ENCODE measurements around the gene SLC13A2.

DNA sequence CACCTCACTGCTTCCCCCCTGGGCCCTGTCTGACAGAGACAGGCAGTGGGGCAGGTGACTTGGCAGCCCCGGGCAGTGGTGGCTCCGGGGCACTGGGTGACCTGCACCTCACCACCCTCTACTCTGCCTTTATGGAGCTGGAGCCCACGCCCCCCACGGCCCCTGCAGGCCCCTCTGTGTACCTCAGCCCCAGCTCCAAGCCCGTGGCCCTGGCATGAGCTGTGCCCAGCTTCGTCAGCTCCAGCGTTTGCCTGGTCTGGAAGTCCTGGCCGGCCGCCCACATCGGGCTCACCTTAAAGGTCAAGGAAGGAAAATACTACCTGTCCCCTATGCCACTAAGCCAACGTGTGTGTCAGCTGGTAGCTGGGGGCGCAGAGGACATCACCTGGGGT is 63.8 kb downstream of the SLC13A2 start:
- TF ChIP-seq, protein P1, sequence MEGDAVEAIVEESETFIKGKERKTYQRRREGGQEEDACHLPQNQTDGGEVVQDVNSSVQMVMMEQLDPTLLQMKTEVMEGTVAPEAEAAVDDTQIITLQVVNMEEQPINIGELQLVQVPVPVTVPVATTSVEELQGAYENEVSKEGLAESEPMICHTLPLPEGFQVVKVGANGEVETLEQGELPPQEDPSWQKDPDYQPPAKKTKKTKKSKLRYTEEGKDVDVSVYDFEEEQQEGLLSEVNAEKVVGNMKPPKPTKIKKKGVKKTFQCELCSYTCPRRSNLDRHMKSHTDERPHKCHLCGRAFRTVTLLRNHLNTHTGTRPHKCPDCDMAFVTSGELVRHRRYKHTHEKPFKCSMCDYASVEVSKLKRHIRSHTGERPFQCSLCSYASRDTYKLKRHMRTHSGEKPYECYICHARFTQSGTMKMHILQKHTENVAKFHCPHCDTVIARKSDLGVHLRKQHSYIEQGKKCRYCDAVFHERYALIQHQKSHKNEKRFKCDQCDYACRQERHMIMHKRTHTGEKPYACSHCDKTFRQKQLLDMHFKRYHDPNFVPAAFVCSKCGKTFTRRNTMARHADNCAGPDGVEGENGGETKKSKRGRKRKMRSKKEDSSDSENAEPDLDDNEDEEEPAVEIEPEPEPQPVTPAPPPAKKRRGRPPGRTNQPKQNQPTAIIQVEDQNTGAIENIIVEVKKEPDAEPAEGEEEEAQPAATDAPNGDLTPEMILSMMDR (IDR thresholded peaks at IDR 0.05): no peak
- no peak for TF ChIP-seq POLR2A (IDR thresholded peaks at IDR 0.05)

Data from body of pancreas (tissue), 4 donors.